HEK293T (cell line): ENCODE results near the gene CGA.
A peak's percentile ranks its signal among the peaks of the same experiment; 100 is the strongest.

ENCODE experiments used
- CTCF ChIA-PET: fragments of 350-600 bp; formaldehyde crosslinking; extraction: SDS; loops from one replicate; lab custom pipeline; 2021; ENCODE audit warnings: antibody characterized with exemption, inconsistent platforms; lab: Yijun Ruan, JAX
- POLR2A ChIA-PET: fragments of 350-600 bp; formaldehyde crosslinking; extraction: SDS; loops from one replicate; lab custom pipeline; 2020; ENCODE audit warnings: antibody characterized with exemption, inconsistent platforms; lab: Yijun Ruan, JAX
- DNase-seq: peaks from one replicate; pipeline ENCODE4 v3.0.0; 2012; ENCODE audit warnings: mixed read lengths; ENCODE audit errors: extremely low spot score
- ARNT ChIP-seq: fragments of 450-650 bp; IDR thresholded peaks from 2 replicates; pipeline ENCODE4 v1.6.1; 2017; ENCODE audit warnings: mild to moderate bottlenecking
- BHLHE40 ChIP-seq: fragments of 450-650 bp; IDR thresholded peaks from 2 replicates; pipeline ENCODE4 v1.6.1; 2016; ENCODE audit warnings: mild to moderate bottlenecking, moderate library complexity, borderline replicate concordance
- CTBP1 ChIP-seq: fragments of 450-650 bp; IDR thresholded peaks from 2 replicates; pipeline ENCODE4 v1.6.1; 2016; ENCODE audit warnings: borderline replicate concordance
- ELF4 ChIP-seq: fragments of 450-650 bp; IDR thresholded peaks from 2 replicates; pipeline ENCODE4 v1.6.1; 2017; ENCODE audit warnings: antibody characterized with exemption
- FOXA1 ChIP-seq: fragments of 450-650 bp; IDR thresholded peaks from 2 replicates; pipeline ENCODE4 v1.6.1; 2016; ENCODE audit warnings: mild to moderate bottlenecking
- FOXK2 ChIP-seq: fragments of 450-650 bp; IDR thresholded peaks from 2 replicates; pipeline ENCODE4 v1.6.1; 2016; ENCODE audit warnings: mild to moderate bottlenecking
- FOXM1 ChIP-seq: fragments of 450-650 bp; IDR thresholded peaks from 2 replicates; pipeline ENCODE4 v1.6.1; 2017; ENCODE audit warnings: mild to moderate bottlenecking, borderline replicate concordance
- HDGF ChIP-seq: fragments of 450-650 bp; IDR thresholded peaks from 2 replicates; pipeline ENCODE4 v1.6.1; 2017; ENCODE audit warnings: antibody characterized with exemption, borderline replicate concordance
- L3MBTL2 ChIP-seq: fragments of 450-650 bp; conservative IDR thresholded peaks from 2 replicates; pipeline ENCODE4 v1.6.1; 2016; ENCODE audit warnings: mild to moderate bottlenecking
- LEF1 ChIP-seq: fragments of 450-650 bp; IDR thresholded peaks from 2 replicates; pipeline ENCODE4 v1.6.1; 2017; ENCODE audit warnings: mild to moderate bottlenecking, borderline replicate concordance
- NFRKB ChIP-seq: fragments of 450-650 bp; IDR thresholded peaks from 2 replicates; pipeline ENCODE4 v1.6.1; 2016; ENCODE audit warnings: mild to moderate bottlenecking, moderate library complexity
- SP1 ChIP-seq: fragments of 450-650 bp; IDR thresholded peaks from 2 replicates; pipeline ENCODE4 v1.6.1; 2017
- SUZ12 ChIP-seq: fragments of 450-650 bp; IDR thresholded peaks from 2 replicates; pipeline ENCODE4 v1.6.1; 2016; ENCODE audit warnings: mild to moderate bottlenecking
- TARDBP ChIP-seq: fragments of 450-650 bp; IDR thresholded peaks from 2 replicates; pipeline ENCODE4 v1.6.1; 2016
- ZNF384 ChIP-seq: fragments of 450-650 bp; IDR thresholded peaks from 2 replicates; pipeline ENCODE4 v1.6.1; 2016
- TF ChIP-seq, protein P1 (sequence below): fragments of 450-650 bp; IDR thresholded peaks from 2 replicates; pipeline ENCODE4 v1.6.1; 2016

Gene CGA

DNA sequence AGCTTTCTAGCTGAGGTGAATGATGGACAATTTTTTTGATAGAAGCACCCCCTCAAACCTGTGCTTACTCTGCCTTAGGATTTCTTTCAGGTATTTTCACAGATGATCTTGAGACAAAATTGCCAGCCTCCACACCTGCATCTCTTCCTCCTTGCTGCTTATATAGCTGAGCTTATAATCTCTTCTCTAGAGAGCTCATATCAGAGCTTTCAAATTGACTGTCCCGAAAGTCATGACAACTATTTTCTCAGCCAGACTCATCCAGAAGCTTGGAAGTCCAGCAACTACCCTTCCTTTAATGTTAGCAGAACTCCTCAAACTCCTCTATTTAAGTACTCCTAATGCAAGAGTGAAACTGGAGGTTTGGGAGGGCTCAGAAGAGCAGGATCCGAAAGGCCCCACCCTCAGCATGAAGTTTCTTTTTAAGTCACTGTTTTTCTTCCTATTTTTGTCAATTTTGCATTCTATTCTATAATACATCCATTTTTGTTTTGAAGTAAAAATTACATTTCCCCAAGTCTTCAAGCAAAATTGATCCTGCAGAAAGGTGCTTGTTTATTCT, 12.7 kb downstream of the CGA start:
- DNase-seq = no peak
- ChIA-PET POLR2A (no interaction called here), CTCF (no interaction called here)
- TF ChIP-seq FOXA1 (no peak), SP1 (no peak), ZNF384 (no peak), FOXM1 (no peak), ELF4 (no peak), HDGF (no peak), NFRKB (no peak), FOXK2 (no peak), BHLHE40 (no peak)
- TF ChIP-seq, protein P1, sequence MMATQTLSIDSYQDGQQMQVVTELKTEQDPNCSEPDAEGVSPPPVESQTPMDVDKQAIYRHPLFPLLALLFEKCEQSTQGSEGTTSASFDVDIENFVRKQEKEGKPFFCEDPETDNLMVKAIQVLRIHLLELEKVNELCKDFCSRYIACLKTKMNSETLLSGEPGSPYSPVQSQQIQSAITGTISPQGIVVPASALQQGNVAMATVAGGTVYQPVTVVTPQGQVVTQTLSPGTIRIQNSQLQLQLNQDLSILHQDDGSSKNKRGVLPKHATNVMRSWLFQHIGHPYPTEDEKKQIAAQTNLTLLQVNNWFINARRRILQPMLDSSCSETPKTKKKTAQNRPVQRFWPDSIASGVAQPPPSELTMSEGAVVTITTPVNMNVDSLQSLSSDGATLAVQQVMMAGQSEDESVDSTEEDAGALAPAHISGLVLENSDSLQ = no peak

DNA sequence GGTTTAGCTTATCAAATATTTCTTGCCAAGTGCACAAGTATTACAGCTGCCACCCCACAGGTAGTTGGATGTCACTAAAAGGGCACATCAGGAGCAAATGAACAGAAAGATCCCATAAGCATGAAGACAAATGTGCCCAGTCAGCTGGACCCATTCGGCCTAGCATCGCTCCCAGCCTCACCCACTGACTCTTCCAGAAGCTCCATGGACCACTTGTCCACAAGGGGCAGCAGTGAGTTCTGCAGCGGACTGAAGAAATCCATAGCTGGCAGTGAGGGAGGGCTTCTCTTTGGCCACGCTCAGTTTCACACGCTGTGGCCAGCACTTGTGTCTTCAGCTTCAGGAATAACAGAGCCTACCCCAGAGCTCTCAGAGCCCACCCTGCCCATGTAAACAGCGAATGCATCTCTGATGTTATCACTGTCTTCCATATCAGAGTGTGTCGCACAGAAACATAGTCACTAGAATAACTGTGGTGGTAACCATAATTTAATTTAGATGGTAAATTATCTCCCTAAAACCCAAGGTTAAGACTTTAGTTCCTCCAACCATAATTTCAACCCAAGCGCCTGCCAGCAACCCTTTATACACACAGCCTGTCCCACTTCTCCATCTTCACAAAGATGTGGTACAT, 15.8 kb downstream of the CGA start:
- peak; percentile 87 for DNase-seq
- POLR2A ChIA-PET = no interaction called here
- TF ChIP-seq BHLHE40 (no peak), ARNT (no peak), NFRKB (no peak), ZNF384 (no peak), FOXM1 (no peak), SUZ12 (no peak), FOXK2 (no peak), TARDBP (no peak), ELF4 (no peak), FOXA1 (no peak), L3MBTL2 (no peak), LEF1 (no peak), HDGF (no peak), CTBP1 (no peak), SP1 (no peak)
- TF ChIP-seq, protein P1 = no peak
- CTCF ChIA-PET = interaction anchor here (0.5 to 2.7 kb wide), 23 partner anchors 8 to 624 kb away, joined by 3 to 13 read pairs (median 4); partner anchors contain the start of gene CGA

DNA sequence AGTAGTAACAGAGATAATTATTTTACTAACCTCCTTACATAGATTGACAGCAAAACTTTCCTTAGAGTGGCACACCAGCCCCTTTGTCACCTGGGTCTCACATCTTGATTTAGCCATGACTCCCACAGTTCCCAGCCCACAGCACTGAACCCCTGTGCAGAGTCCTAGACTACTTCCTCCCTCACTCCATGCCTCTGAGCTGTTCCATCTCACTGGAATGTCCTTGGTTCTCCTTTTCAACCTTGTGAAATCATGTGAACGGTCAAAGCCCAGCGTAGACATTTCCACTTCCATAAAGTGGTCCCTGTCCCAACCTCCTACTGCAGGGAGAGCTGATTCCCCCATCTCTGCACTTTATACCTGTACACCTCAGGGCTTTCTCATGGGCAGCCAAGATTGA, 19.7 kb downstream of the CGA start:
- DNase-seq = no peak
- TF ChIP-seq TARDBP = no peak
- TF ChIP-seq ELF4 = no peak
- no peak for TF ChIP-seq BHLHE40
- TF ChIP-seq FOXA1 = no peak
- TF ChIP-seq, protein P1 = no peak
- no peak for TF ChIP-seq FOXK2
- TF ChIP-seq ARNT = no peak
- ChIA-PET POLR2A (no interaction called here), CTCF (no interaction called here)

DNA sequence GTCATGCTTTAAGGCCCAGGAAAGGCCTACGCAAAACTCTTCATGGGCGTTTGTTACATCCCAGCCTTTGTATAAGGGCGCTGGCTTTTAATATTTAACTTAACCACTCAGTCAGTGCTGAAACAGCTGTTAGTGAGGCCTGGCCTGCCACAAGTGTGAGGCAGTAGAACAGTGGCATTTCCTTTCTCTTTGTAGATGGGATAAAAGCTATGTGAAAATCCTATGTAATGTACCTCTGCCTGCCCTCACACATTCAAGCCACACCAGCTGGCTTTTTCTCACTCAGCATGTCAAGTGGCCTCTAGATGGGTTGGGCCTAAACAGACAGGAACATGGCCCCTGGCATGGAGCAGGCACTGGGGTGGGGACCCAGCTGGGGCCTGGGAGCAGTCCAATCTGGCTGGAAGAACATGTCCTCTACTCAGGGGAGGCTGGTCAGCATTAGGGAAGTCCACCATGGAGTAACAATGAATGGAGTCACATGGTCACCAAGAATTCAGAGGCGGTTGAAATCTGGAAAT, 20.7 kb downstream of the CGA start:
- POLR2A ChIA-PET = no interaction called here

DNA sequence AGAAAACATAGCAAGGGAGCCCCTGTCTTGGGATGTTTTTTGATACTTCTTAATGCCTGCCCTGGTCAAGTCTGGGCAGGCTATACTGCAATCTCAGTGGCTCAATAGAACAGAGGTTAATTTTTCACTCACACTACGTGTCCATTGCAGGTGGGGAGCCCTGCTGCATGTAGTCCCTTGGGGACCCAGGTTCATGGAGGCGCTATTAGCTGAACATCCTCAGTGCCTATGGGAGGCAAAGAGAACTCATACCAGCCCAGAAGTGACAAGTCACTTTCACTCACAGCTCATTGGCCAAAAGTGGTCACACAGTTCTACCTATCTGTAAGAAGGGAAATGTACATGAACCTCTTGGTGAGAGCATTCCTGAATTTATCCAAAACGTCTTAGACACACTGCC, 23.2 kb downstream of the CGA start:
- POLR2A ChIA-PET = no interaction called here
- TF ChIP-seq, protein P1 = no peak
- TF ChIP-seq L3MBTL2 (no peak), FOXM1 (no peak), FOXA1 (no peak), ELF4 (no peak), FOXK2 (no peak), LEF1 (no peak), BHLHE40 (no peak), CTBP1 (no peak), HDGF (no peak), TARDBP (no peak), ARNT (no peak)
- DNase-seq = no peak
- CTCF ChIA-PET = no interaction called here

More for the DNA sequence above, 20.7 kb downstream of the CGA start:
- CTCF ChIA-PET = interaction anchor here (0.6 kb wide), 1 partner anchor 43 kb away, joined by 4 read pairs; no protein-coding TSS in a partner anchor
- TF ChIP-seq TARDBP = no peak
- TF ChIP-seq ZNF384 = no peak
- TF ChIP-seq LEF1 = no peak
- TF ChIP-seq BHLHE40 = no peak
- DNase-seq = no peak

DNA sequence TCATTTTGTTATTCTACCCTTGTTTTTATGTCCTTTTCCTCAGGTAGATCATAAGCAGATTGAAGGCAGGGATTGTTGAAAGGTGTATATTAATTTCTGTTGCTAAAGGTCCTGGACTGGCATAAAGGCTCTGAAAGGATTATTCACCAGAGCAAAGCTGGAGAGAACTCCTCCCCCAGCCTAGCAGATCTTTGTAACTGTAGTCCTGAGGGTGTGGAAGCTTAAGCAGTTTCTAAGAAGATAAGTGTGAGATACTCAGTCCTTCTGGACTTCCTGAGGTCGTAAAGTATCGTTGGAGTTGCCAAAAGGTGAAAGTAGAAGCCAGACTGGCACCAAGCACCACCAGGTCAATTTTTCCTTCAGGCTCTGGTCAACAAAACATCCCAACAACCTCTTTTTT, 24.2 kb downstream of the CGA start:
- no peak for DNase-seq
- ChIA-PET POLR2A (no interaction called here), CTCF (interaction anchor here (0.5 to 1.7 kb wide), 3 partner anchors 8 to 870 kb away, joined by 3 to 12 read pairs (median 3); no protein-coding TSS in a partner anchor)
- TF ChIP-seq ZNF384 (no peak), FOXK2 (no peak), ELF4 (no peak), LEF1 (no peak), TARDBP (no peak), SP1 (no peak), FOXA1 (no peak), NFRKB (no peak), SUZ12 (no peak), ARNT (no peak), CTBP1 (no peak), FOXM1 (no peak), BHLHE40 (no peak), L3MBTL2 (no peak), HDGF (no peak)
- TF ChIP-seq, protein P1 = no peak
